GM12878 (cell line): ENCODE measurements around the gene SPG7. TPM values are rescaled to one million over a fixed set of nuclear protein-coding genes. Genes with fewer than 3 reads are reported as not detected.

Source experiments
- ATAC-seq: fragments of 200-7000 bp; cut with Tn5 transposase; 3 replicates; pipeline ENCODE4 v1.9.1; 2020; ENCODE audit warnings: mild to moderate bottlenecking, moderate library complexity
- BruUV-seq: library from RNA; stranded (reverse); fragments of 400-500 nt; replicated peaks from 2 replicates; lab custom pipeline; 2021; lab: Mats Ljungman, UMichigan
- CTCF ChIA-PET: fragments of 300-600 bp; sonication (Branson Sonifier 250); formaldehyde crosslinking; extraction: SDS; loops from one replicate; lab custom pipeline; 2021; ENCODE audit warnings: inconsistent platforms; lab: Yijun Ruan, JAX
- POLR2A ChIA-PET: fragments of 350-600 bp; formaldehyde crosslinking; extraction: SDS; loops from one replicate; lab custom pipeline; 2021; ENCODE audit warnings: inconsistent platforms; lab: Charles Lee
- RAD21 ChIA-PET: fragments of 300-600 bp; sonication (Branson Sonifier 250); formaldehyde crosslinking; loops from one replicate; lab custom pipeline; 2023; ENCODE audit warnings: antibody characterized with exemption; ENCODE audit not compliant: unreplicated experiment; lab: Charles Lee
- SMC1A ChIA-PET: fragments of 300-600 bp; sonication (Branson Sonifier 250); formaldehyde crosslinking; loops from one replicate; lab custom pipeline; 2023; ENCODE audit not compliant: unreplicated experiment, uncharacterized antibody; lab: Charles Lee
- DNase-seq: peaks from one replicate; pipeline ENCODE4 v3.0.0-alpha.2; 2011; ENCODE audit warnings: low read depth, low spot score
- FAIRE-seq: peaks from 3 replicates; lab custom pipeline; 2011; peaks lifted over from hg19 to GRCh38; lab: Jason Lieb, UNC
- H2AFZ ChIP-seq: 2 replicates; pipeline ENCODE4 v1.6.0; 2011; ENCODE audit warnings: low read depth, low read length, control low read depth; ENCODE audit not compliant: control insufficient read depth
- H3K27ac ChIP-seq: 2 replicates; pipeline ENCODE4 v1.5.1; 2011; ENCODE audit warnings: control low read depth; ENCODE audit not compliant: control insufficient read depth, insufficient read depth
- H3K27me3 ChIP-seq, 2 experiments: replicated peaks in 1 of 2; 2 replicates each; pipeline versions ENCODE4 v1.6.0 to v1.6.1; 2011; ENCODE audit warnings: low read length in 1 of 2; ENCODE audit not compliant: control insufficient read depth in 2 of 2, insufficient read depth in 2 of 2
- H3K36me3 ChIP-seq, 2 experiments: 2 replicates each; pipeline ENCODE4 v1.5.1; 2011; ENCODE audit warnings: low read length in 1 of 2; ENCODE audit not compliant: control insufficient read depth in 2 of 2, insufficient read depth in 2 of 2
- H3K4me1 ChIP-seq: 2 replicates; pipeline ENCODE4 v1.6.1; 2011; ENCODE audit warnings: mild to moderate bottlenecking, low read length, moderate library complexity, mixed read lengths; ENCODE audit not compliant: control insufficient read depth, insufficient read depth
- H3K4me2 ChIP-seq: 2 replicates; pipeline ENCODE4 v1.6.0; 2011; ENCODE audit warnings: control low read depth; ENCODE audit not compliant: control insufficient read depth, insufficient read depth
- H3K4me3 ChIP-seq: fragments of 200-600 bp; sonication (generic); 2 replicates; pipeline ENCODE4 v1.5.1; 2016
- H3K79me2 ChIP-seq: 2 replicates; pipeline ENCODE4 v1.6.0; 2011; ENCODE audit warnings: low read length; ENCODE audit not compliant: control insufficient read depth, insufficient read depth
- H3K9ac ChIP-seq: 2 replicates; pipeline ENCODE4 v1.8.0; 2011; ENCODE audit warnings: low read length, control low read depth, mixed read lengths; ENCODE audit not compliant: control insufficient read depth, insufficient read depth
- H3K9me3 ChIP-seq: replicated peaks from 3 replicates; pipeline ENCODE4 v1.5.1; 2011; ENCODE audit warnings: mild to moderate bottlenecking, low read length; ENCODE audit not compliant: control insufficient read depth, insufficient read depth
- H4K20me1 ChIP-seq: 2 replicates; pipeline ENCODE4 v1.6.0; 2011; ENCODE audit not compliant: control insufficient read depth, insufficient read depth
- ATF3 ChIP-seq: IDR thresholded peaks from 2 replicates; pipeline ENCODE4 v1.6.1; 2011; ENCODE audit warnings: low read depth, mild to moderate bottlenecking, low read length, moderate library complexity, borderline replicate concordance; ENCODE audit errors: extremely low read depth
- BCL11A ChIP-seq: IDR thresholded peaks from 2 replicates; pipeline ENCODE4 v1.6.1; 2011; ENCODE audit warnings: low read depth, low read length
- CHD2 ChIP-seq: IDR thresholded peaks from 2 replicates; pipeline ENCODE4 v1.6.1; 2011; ENCODE audit warnings: low read depth, low read length, improper control_type of control experiment, borderline replicate concordance
- EZH2 ChIP-seq: IDR thresholded peaks from 2 replicates; pipeline ENCODE4 v1.6.1; 2012; ENCODE audit warnings: low read depth, mild to moderate bottlenecking, control low read depth, inconsistent platforms, low read length, borderline replicate concordance; ENCODE audit not compliant: control insufficient read depth
- FOS ChIP-seq: IDR thresholded peaks from 3 replicates; pipeline ENCODE4 v1.6.1; 2011; ENCODE audit warnings: borderline replicate concordance; ENCODE audit not compliant: insufficient read length; ENCODE audit errors: extremely low read depth
- IKZF2 ChIP-seq, 2 experiments: fragments of 450-650 bp; IDR thresholded peaks; 2 replicates each; pipeline ENCODE4 v1.6.1; 2017; ENCODE audit warnings: mild to moderate bottlenecking in 2 of 2, moderate library complexity in 2 of 2
- MAX ChIP-seq: IDR thresholded peaks from 2 replicates; pipeline ENCODE4 v1.6.1; 2012; ENCODE audit warnings: low read depth, low read length, improper control_type of control experiment
- MXI1 ChIP-seq: fragments of 150-350 bp; IDR thresholded peaks from 2 replicates; pipeline ENCODE4 v1.6.1; 2011; ENCODE audit warnings: low read depth, mild to moderate bottlenecking, inconsistent platforms, low read length, improper control_type of control experiment
- NR2F1 ChIP-seq: fragments of 450-650 bp; conservative IDR thresholded peaks from 2 replicates; pipeline ENCODE4 v1.6.1; 2017; ENCODE audit warnings: mild to moderate bottlenecking
- PKNOX1 ChIP-seq: fragments of 450-650 bp; IDR thresholded peaks from 2 replicates; pipeline ENCODE4 v1.6.1; 2016; ENCODE audit warnings: mild to moderate bottlenecking
- RAD51 ChIP-seq: fragments of 450-650 bp; IDR thresholded peaks from 2 replicates; pipeline ENCODE4 v1.6.1; 2016; ENCODE audit warnings: moderate library complexity, mild to moderate bottlenecking, inconsistent platforms
- SIN3A ChIP-seq: IDR thresholded peaks from 2 replicates; pipeline ENCODE4 v1.6.1; 2012; ENCODE audit warnings: low read depth, low read length, improper control_type of control experiment
- SKIL ChIP-seq: fragments of 450-650 bp; IDR thresholded peaks from 2 replicates; pipeline ENCODE4 v1.6.1; 2017; ENCODE audit warnings: mild to moderate bottlenecking, low read depth, inconsistent platforms; ENCODE audit not compliant: poor library complexity, severe bottlenecking
- SPI1 ChIP-seq: IDR thresholded peaks from 2 replicates; pipeline ENCODE4 v1.6.1; 2011; ENCODE audit warnings: low read depth, mild to moderate bottlenecking, low read length, moderate library complexity, borderline replicate concordance; ENCODE audit not compliant: insufficient read depth
- SUPT20H ChIP-seq: IDR thresholded peaks from 2 replicates; pipeline ENCODE4 v1.6.1; 2011; ENCODE audit warnings: low read depth, mild to moderate bottlenecking, low read length, moderate library complexity, borderline replicate concordance; ENCODE audit not compliant: control insufficient read depth
- YBX1 ChIP-seq: fragments of 450-650 bp; IDR thresholded peaks from 2 replicates; pipeline ENCODE4 v1.6.1; 2016; ENCODE audit warnings: antibody characterized with exemption
- YY1 ChIP-seq: IDR thresholded peaks from 2 replicates; pipeline ENCODE4 v1.6.1; 2011; ENCODE audit warnings: low read depth, mild to moderate bottlenecking, low read length
- ZBTB40 ChIP-seq: fragments of 450-650 bp; IDR thresholded peaks from 2 replicates; pipeline ENCODE4 v1.6.1; 2016; ENCODE audit warnings: mild to moderate bottlenecking, moderate library complexity, borderline replicate concordance
- WGBS: methylation state at CpG from one replicate; pipeline ENCODE4 v1.1.6; 2016; ENCODE audit warnings: low lambda C conversion rate; ENCODE audit not compliant: insufficient replicate concordance, insufficient coverage; ENCODE audit errors: missing lambda C conversion rate; 5-methylcytosine and 5-hydroxymethylcytosine counted together
- in situ Hi-C: fragments of 300-500 bp; cut with MboI; formaldehyde crosslinking; loops from 9 replicates; pipeline ENCODE4 v1.14.3; 2018; ENCODE audit warnings: mixed read lengths
- intact Hi-C: fragments of 100-400 bp; cut with micrococcal nuclease; formaldehyde crosslinking; loops from one replicate; pipeline ENCODE4 v1.14.2; 2022; ENCODE audit not compliant: unreplicated experiment
- polyA plus RNA-seq, 11 experiments: library from polyadenylated mRNA; depleted of rRNA in 4 of 11; unstranded in 6 of 11; stranded (reverse) in 5 of 11; fragments of >200 nt; fragmentation: Nextera tagmentation in 4 of 11; fragmentation: Illumina TruSeq in 1 of 11; extraction: Ambion mirVana in 4 of 11; extraction: Trizol in 1 of 11; gene quantifications; 1 replicate in 1 of 11; 2 replicates in 10 of 11; pipeline versions ENCODE4 v1.2.1 to v1.2.3, GENCODE V29; 2011 to 2016; ENCODE audit warnings: inconsistent platforms in 2 of 11, missing spikeins in 2 of 11, low read depth in 1 of 11
- total RNA-seq, 4 experiments: library from RNA; depleted of rRNA in 3 of 4; stranded (reverse); fragments of >200 nt in 3 of 4; fragmentation: Illumina TruSeq in 1 of 4; extraction: Trizol in 1 of 4; gene quantifications; 2 replicates each; pipeline versions ENCODE4 v1.2.1 to v1.2.3, GENCODE V29; 2013 to 2021

The SPG7 gene
- total and polyA plus RNA-seq, 10 of the 15 experiments (the other 5 are each of a cell fraction or from before 2014, with no cell fraction given): 5.9 to 75.9 (median 52.5) TPM

GRCh38 chr16:89586218-89586617, 78.0 kb downstream of the SPG7 start:
- BruUV-seq: no TSS peak
- ChIA-PET RAD21 (no interaction called here), POLR2A (no interaction called here), CTCF (no interaction called here), SMC1A (no interaction called here)
- Histone ChIP-seq H3K4me2 (no peak overlapping the region), H3K27me3 (no peaks in the 10 kb centered on the region), H3K79me2 (no peaks in the 10 kb centered on the region), H3K4me3 (no peak overlapping the region), H3K4me1 (no peaks in the 10 kb centered on the region), H3K9ac (no peak overlapping the region), H3K27ac (no peak overlapping the region), H3K36me3 (no peaks in the 10 kb centered on the region), H4K20me1 (no peaks in the 10 kb centered on the region), H3K9me3 (no peaks in the 10 kb centered on the region), H2AFZ (no peak overlapping the region)
- in situ Hi-C loops: no loop called here
- ATAC-seq: no peak
- WGBS: 74% methylated on average over 7 of the region's 7 CpGs
- intact Hi-C loops: no loop called here
- DNase-seq: no peak
- FAIRE-seq: no peak
- TF ChIP-seq MXI1: no peak
- TF ChIP-seq FOS: no peak
- no peak for TF ChIP-seq RAD51
- TF ChIP-seq CHD2: no peak
- no peak for TF ChIP-seq NR2F1
- no peak for TF ChIP-seq ATF3
- TF ChIP-seq SPI1: no peak
- no peak for TF ChIP-seq BCL11A
- no peak for TF ChIP-seq IKZF2 (IDR thresholded peaks at IDR 0.05)
- TF ChIP-seq YY1: no peak
- TF ChIP-seq SIN3A: no peak
- no peak for TF ChIP-seq MAX
- no peak for TF ChIP-seq SUPT20H
- TF ChIP-seq PKNOX1: no peak
- TF ChIP-seq SKIL: no peak
- TF ChIP-seq ZBTB40: no peak
- TF ChIP-seq YBX1: no peak
- TF ChIP-seq EZH2: no peak
